ENCODE data around the gene KRTAP21-1.
"Not testable (repeated sequence)": the region's sequence is repeated elsewhere in the genome, so short reads cannot be mapped to it uniquely, and the experiment has no call there.

KRTAP21-1 gene
- total RNA-seq = 0 reads per million in 9 experiments

- not testable (repeated sequence) for H3K9me3 Mint-ChIP-seq; H3K4me3 Mint-ChIP-seq; H3K27ac Mint-ChIP-seq; DNase-seq; H3K27me3 Mint-ChIP-seq; H3K4me1 Mint-ChIP-seq (ENCODE audit: low read depth in 2 of 2); ATAC-seq (replicated peaks); H3K36me3 Mint-ChIP-seq (ENCODE audit: insufficient read depth)
Measured at GRCh38 chr21:30755328-30755727, at the start of gene KRTAP21-1. KRTAP21-1 (minus strand) TSS chr21:30755428; CDS start chr21:30755378, 50 bp downstream.

GRCh38 chr21:30800605-30801004 is 45.4 kb upstream of the KRTAP21-1 start:
- Mint-ChIP-seq H3K9me3 (no peaks in the 10 kb centered on the region), H3K27ac (no peak overlapping the region), H3K36me3 (ENCODE audit: insufficient read depth) (no peaks in the 10 kb centered on the region), H3K4me3 (no peak overlapping the region), H3K27me3 (peaks cover 0 to 10% of the 10 kb centered on the region in 2 donors), H3K4me1 (ENCODE audit: low read depth in 2 of 2) (no peaks in the 10 kb centered on the region)
- DNase-seq (no peak), ATAC-seq (replicated peaks) (no peak)

- no peaks in the 10 kb centered on the region for H3K36me3 Mint-ChIP-seq (ENCODE audit: insufficient read depth)
- no peak overlapping the region for H3K27ac Mint-ChIP-seq
- no peaks in the 10 kb centered on the region for H3K4me1 Mint-ChIP-seq (ENCODE audit: low read depth in 2 of 2)
- DNase-seq (no peak), ATAC-seq (replicated peaks) (no peak)
- peaks cover 0 to 6% of the 10 kb centered on the region in 2 donors for H3K27me3 Mint-ChIP-seq
- no peaks in the 10 kb centered on the region for H3K9me3 Mint-ChIP-seq
- H3K4me3 Mint-ChIP-seq = no peak overlapping the region
Measured at GRCh38 chr21:30793581-30794314, 38.5 kb upstream of the KRTAP21-1 start.

DNA sequence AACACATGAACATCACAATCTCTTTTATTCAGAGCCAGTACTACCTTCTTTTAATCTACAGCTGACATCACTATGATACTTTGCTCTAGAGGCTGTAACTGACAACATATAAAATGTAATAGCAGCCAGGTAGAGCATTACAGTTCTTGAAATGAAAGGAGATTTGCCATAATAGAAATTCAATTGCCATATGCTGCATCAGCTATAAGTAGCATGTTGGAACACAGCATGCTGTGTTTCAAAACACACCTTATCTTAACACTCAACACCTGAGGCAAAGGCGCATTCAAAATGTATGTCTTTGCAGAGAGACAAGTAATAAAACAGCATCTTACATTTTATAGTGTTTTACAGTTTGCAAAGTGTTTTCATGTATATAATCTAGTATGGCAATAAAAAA is 24.0 kb upstream of the KRTAP21-1 start:
- Mint-ChIP-seq H3K27me3 (no peaks in the 10 kb centered on the region), H3K4me1 (ENCODE audit: low read depth in 2 of 2) (no peaks in the 10 kb centered on the region), H3K36me3 (ENCODE audit: insufficient read depth) (no peaks in the 10 kb centered on the region), H3K4me3 (no peak overlapping the region), H3K27ac (no peak overlapping the region), H3K9me3 (no peaks in the 10 kb centered on the region)
- DNase-seq = no peak
- no peak for ATAC-seq (replicated peaks)

GRCh38 chr21:30769724-30770431 is 14.7 kb upstream of the KRTAP21-1 start:
- Mint-ChIP-seq H3K4me3 (no peak overlapping the region), H3K4me1 (ENCODE audit: low read depth in 2 of 2) (no peaks in the 10 kb centered on the region), H3K36me3 (ENCODE audit: insufficient read depth) (no peaks in the 10 kb centered on the region), H3K9me3 (no peaks in the 10 kb centered on the region), H3K27ac (no peak overlapping the region), H3K27me3 (no peaks in the 10 kb centered on the region)
- no peak for ATAC-seq (replicated peaks)
- no peak for DNase-seq

GRCh38 chr21:30760776-30761175 is 5.5 kb upstream of the KRTAP21-1 start:
- Mint-ChIP-seq H3K4me3 (no peak overlapping the region), H3K9me3 (peaks cover 0 to 4% of the 10 kb centered on the region in 2 donors), H3K27me3 (no peaks in the 10 kb centered on the region), H3K4me1 (ENCODE audit: low read depth in 2 of 2) (no peaks in the 10 kb centered on the region), H3K27ac (no peak overlapping the region), H3K36me3 (ENCODE audit: insufficient read depth) (no peaks in the 10 kb centered on the region)
- DNase-seq (no peak), ATAC-seq (replicated peaks) (no peak)

GRCh38 chr21:30758306-30758705 is 3.1 kb upstream of the KRTAP21-1 start:
- Mint-ChIP-seq H3K9me3 (peaks cover 0 to 4% of the 10 kb centered on the region in 2 donors), H3K36me3 (ENCODE audit: insufficient read depth) (no peaks in the 10 kb centered on the region), H3K4me3 (no peak overlapping the region), H3K27ac (no peak overlapping the region), H3K27me3 (no peaks in the 10 kb centered on the region), H3K4me1 (ENCODE audit: low read depth in 2 of 2) (no peaks in the 10 kb centered on the region)
- ATAC-seq (replicated peaks) (no peak), DNase-seq (no peak)

DNA sequence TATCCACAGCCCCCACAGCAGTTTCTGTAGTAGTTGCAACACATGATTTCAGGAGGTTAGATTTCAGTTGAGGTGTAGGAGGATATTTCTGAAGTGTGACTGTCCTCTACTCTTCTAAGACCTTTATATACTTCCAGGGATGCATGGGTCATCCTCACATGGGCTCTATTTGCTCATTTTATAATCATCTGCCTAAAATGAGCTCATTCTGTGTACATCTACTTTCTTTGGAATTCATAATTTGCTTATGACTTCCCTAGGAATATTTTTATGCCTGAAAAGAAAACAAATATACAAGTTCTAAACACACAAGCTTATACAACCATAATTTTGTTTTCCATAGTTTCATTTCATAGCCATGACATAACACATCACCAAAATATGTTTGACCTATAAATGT is 8.1 kb downstream of the KRTAP21-1 start, which contains the start of gene KRTAP21-2:
Gene KRTAP21-2, minus strand, starts transcription at position 101 of the 400 bp plus-strand sequence. Its CDS starts 57 bp downstream, at position 44.
- Mint-ChIP-seq H3K27me3 (no peaks in the 10 kb centered on the region), H3K9me3 (peaks cover 0 to 1% of the 10 kb centered on the region in 2 donors), H3K4me1 (ENCODE audit: low read depth in 2 of 2) (no peaks in the 10 kb centered on the region), H3K4me3 (no peak within 1 kb of the TSS), H3K36me3 (ENCODE audit: insufficient read depth) (no peaks in the 10 kb centered on the region), H3K27ac (no peak within 1 kb of the TSS)
- DNase-seq (no peak), ATAC-seq (replicated peaks) (no peak)

GRCh38 chr21:30740462-30740861 is 14.8 kb downstream of the KRTAP21-1 start:
- Mint-ChIP-seq H3K4me1 (ENCODE audit: low read depth in 2 of 2) (no peaks in the 10 kb centered on the region), H3K27ac (no peak overlapping the region), H3K9me3 (peaks cover 0 to 2% of the 10 kb centered on the region in 2 donors), H3K4me3 (no peak overlapping the region), H3K36me3 (ENCODE audit: insufficient read depth) (no peaks in the 10 kb centered on the region), H3K27me3 (no peaks in the 10 kb centered on the region)
- DNase-seq = no peak
- ATAC-seq (replicated peaks) = no peak

- Mint-ChIP-seq H3K4me3 (no peak overlapping the region), H3K9me3 (peaks cover 0 to 6% of the 10 kb centered on the region in 2 donors), H3K4me1 (ENCODE audit: low read depth in 2 of 2) (no peaks in the 10 kb centered on the region), H3K27me3 (no peaks in the 10 kb centered on the region), H3K36me3 (ENCODE audit: insufficient read depth) (no peaks in the 10 kb centered on the region), H3K27ac (no peak overlapping the region)
- ATAC-seq (replicated peaks) (no peak), DNase-seq (no peak)
Measured at GRCh38 chr21:30733026-30733425, 22.2 kb downstream of the KRTAP21-1 start.

GRCh38 chr21:30726726-30727125 is 28.5 kb downstream of the KRTAP21-1 start:
- H3K36me3 Mint-ChIP-seq (ENCODE audit: insufficient read depth) = no peaks in the 10 kb centered on the region
- H3K4me3 Mint-ChIP-seq = no peak overlapping the region
- DNase-seq = no peak
- H3K27ac Mint-ChIP-seq = no peak overlapping the region
- no peaks in the 10 kb centered on the region for H3K27me3 Mint-ChIP-seq
- H3K9me3 Mint-ChIP-seq = peaks cover 4 to 7% of the 10 kb centered on the region in 2 donors
- no peak for ATAC-seq (replicated peaks)
- H3K4me1 Mint-ChIP-seq (ENCODE audit: low read depth in 2 of 2) = no peaks in the 10 kb centered on the region

GRCh38 chr21:30719401-30719800 is 35.8 kb downstream of the KRTAP21-1 start:
- Mint-ChIP-seq H3K27ac (no peak overlapping the region), H3K4me3 (no peak overlapping the region)

GRCh38 chr21:30718239-30718909 is 36.9 kb downstream of the KRTAP21-1 start, which contains the start of gene KRTAP21-3:
KRTAP21-3 (minus strand) TSS chr21:30718777; CDS start chr21:30718759, 18 bp downstream.
- no peaks in the 10 kb centered on the region for H3K4me1 Mint-ChIP-seq (ENCODE audit: low read depth in 2 of 2)
- no peak for DNase-seq
- H3K27ac Mint-ChIP-seq = no peak within 1 kb of the TSS
- no peaks in the 10 kb centered on the region for H3K27me3 Mint-ChIP-seq
- no peak within 1 kb of the TSS for H3K4me3 Mint-ChIP-seq
- H3K36me3 Mint-ChIP-seq (ENCODE audit: insufficient read depth) = no peaks in the 10 kb centered on the region
- H3K9me3 Mint-ChIP-seq = no peaks in the 10 kb centered on the region
- ATAC-seq (replicated peaks) = no peak

More at GRCh38 chr21:30719401-30719800, 35.8 kb downstream of the KRTAP21-1 start:
- Mint-ChIP-seq H3K36me3 (ENCODE audit: insufficient read depth) (no peaks in the 10 kb centered on the region), H3K4me1 (ENCODE audit: low read depth in 2 of 2) (no peaks in the 10 kb centered on the region), H3K9me3 (no peaks in the 10 kb centered on the region), H3K27me3 (no peaks in the 10 kb centered on the region)
- DNase-seq (no peak), ATAC-seq (replicated peaks) (no peak)

Measured in effector memory CD8-positive, alpha-beta T cell (primary cell).